Osteocyte (in vitro differentiated cells): Measurements from ENCODE around the gene KRTAP24-1. TPM values are rescaled to one million over a fixed set of nuclear protein-coding genes. Genes with fewer than 3 reads are reported as not detected.

Source experiments
- DNase-seq: peaks from one replicate; pipeline ENCODE4 v3.0.0; 2021; ENCODE audit warnings: mixed read lengths; ENCODE audit not compliant: unreplicated experiment; ENCODE audit errors: extremely low spot score
- H3K27ac Mint-ChIP-seq: one replicate; pipeline ENCODE4 v1.8.0; 2021; ENCODE audit warnings: mild to moderate bottlenecking, mixed read lengths; ENCODE audit not compliant: unreplicated experiment
- H3K27me3 Mint-ChIP-seq: one replicate; pipeline ENCODE4 v1.8.0; 2021; ENCODE audit warnings: mixed read lengths; ENCODE audit not compliant: unreplicated experiment
- H3K36me3 Mint-ChIP-seq: one replicate; pipeline ENCODE4 v1.8.0; 2021; ENCODE audit warnings: mixed read lengths; ENCODE audit not compliant: unreplicated experiment
- H3K4me1 Mint-ChIP-seq: one replicate; pipeline ENCODE4 v1.8.0; 2021; ENCODE audit warnings: mixed read lengths; ENCODE audit not compliant: unreplicated experiment
- H3K4me3 Mint-ChIP-seq: one replicate; pipeline ENCODE4 v1.8.0; 2021; ENCODE audit warnings: mild to moderate bottlenecking, moderate library complexity, mixed read lengths; ENCODE audit not compliant: unreplicated experiment
- H3K9me3 Mint-ChIP-seq: one replicate; pipeline ENCODE4 v1.8.0; 2021; ENCODE audit warnings: mixed read lengths; ENCODE audit not compliant: unreplicated experiment
- total RNA-seq: library from RNA; stranded (reverse); gene quantifications from 2 replicates; pipeline ENCODE4 v1.2.1, GENCODE V29; 2021
- TF ChIP-seq, protein P1 (sequence below): fragments of 200-600 bp; sonication (generic); IDR thresholded peaks from 2 replicates; pipeline ENCODE4 v1.5.0; 2021; ENCODE audit warnings: antibody characterized with exemption, mild to moderate bottlenecking, moderate library complexity

The KRTAP24-1 gene
- total RNA-seq, 1 donor from 2014 or later, result not detected

DNA sequence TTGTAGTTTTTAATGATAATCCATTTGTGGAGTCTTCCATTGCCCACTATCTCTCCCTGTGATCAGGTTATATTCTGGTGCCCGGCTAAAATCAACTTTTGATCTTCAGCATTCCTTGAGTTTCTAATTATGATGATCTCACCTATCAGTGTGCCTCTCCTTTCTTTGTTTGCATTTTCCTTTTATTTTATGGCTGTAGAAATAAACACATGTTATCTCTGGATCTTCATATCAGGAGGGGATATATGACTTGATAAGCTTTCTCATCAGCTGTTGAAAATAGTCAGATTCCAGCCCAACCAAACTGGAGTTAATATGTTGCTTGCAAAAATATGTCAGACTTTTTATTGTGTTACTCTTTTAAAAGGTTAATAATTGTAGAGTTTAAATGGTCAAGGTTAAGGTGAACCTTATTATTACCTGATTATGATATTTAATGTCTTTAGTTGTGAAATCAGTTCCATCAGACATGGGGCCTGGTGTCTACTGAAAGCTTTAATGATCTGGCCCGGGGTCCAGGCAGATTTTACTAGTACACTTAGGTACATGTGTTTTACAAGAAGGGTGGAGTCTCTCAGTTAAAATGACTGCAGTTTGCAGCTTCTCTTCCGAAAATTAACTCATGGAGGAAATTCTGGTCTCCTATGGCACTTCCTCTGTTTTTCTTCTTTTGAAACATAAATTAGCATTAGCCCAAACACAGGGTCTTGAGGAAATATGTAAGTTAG, 12.8 kb downstream of the KRTAP24-1 start:
- H3K4me3 Mint-ChIP-seq, result no peak overlapping the region
- H3K36me3 Mint-ChIP-seq, result no peaks in the 10 kb centered on the region
- DNase-seq, result no peak
- no peaks in the 10 kb centered on the region for H3K4me1 Mint-ChIP-seq
- no peaks in the 10 kb centered on the region for H3K27me3 Mint-ChIP-seq
- no peak overlapping the region for H3K27ac Mint-ChIP-seq
- TF ChIP-seq, protein P1, sequence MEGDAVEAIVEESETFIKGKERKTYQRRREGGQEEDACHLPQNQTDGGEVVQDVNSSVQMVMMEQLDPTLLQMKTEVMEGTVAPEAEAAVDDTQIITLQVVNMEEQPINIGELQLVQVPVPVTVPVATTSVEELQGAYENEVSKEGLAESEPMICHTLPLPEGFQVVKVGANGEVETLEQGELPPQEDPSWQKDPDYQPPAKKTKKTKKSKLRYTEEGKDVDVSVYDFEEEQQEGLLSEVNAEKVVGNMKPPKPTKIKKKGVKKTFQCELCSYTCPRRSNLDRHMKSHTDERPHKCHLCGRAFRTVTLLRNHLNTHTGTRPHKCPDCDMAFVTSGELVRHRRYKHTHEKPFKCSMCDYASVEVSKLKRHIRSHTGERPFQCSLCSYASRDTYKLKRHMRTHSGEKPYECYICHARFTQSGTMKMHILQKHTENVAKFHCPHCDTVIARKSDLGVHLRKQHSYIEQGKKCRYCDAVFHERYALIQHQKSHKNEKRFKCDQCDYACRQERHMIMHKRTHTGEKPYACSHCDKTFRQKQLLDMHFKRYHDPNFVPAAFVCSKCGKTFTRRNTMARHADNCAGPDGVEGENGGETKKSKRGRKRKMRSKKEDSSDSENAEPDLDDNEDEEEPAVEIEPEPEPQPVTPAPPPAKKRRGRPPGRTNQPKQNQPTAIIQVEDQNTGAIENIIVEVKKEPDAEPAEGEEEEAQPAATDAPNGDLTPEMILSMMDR, result no peak
- peaks cover 7% of the 10 kb centered on the region for H3K9me3 Mint-ChIP-seq

DNA sequence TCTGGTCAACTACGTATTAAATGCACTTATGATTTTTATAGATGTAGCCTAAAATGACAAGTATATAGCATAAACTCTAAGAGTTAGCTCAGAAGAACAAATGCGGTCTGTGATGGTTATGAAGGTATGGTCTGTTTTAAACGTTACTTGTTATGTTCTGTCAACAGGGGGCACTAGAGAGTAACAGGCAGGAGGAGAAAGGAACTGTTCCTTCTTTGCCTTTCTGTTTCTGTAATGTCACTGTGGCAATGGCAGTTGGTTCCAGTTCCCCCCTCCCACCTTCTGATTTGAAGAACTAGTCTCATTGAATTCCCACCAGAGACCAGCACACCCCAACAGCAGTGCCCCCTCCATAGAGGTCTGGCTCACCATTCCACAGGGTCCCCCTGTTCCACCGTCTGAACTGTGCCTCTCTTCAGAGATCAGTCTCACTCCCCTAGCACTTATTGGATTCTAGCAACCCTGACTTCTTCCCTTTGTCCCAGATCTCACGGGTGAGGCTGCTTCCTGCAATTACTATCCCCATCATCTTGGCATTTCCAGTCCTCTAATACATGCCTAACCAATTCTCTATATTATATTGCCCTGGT, 14.0 kb downstream of the KRTAP24-1 start:
- no peaks in the 10 kb centered on the region for H3K27me3 Mint-ChIP-seq
- no peaks in the 10 kb centered on the region for H3K4me1 Mint-ChIP-seq
- no peak overlapping the region for H3K4me3 Mint-ChIP-seq
- TF ChIP-seq, protein P1, result peak; percentile 31
- H3K27ac Mint-ChIP-seq, result no peak overlapping the region
- H3K9me3 Mint-ChIP-seq, result peaks cover 7% of the 10 kb centered on the region
- no peak for DNase-seq
- H3K36me3 Mint-ChIP-seq, result no peaks in the 10 kb centered on the region

DNA sequence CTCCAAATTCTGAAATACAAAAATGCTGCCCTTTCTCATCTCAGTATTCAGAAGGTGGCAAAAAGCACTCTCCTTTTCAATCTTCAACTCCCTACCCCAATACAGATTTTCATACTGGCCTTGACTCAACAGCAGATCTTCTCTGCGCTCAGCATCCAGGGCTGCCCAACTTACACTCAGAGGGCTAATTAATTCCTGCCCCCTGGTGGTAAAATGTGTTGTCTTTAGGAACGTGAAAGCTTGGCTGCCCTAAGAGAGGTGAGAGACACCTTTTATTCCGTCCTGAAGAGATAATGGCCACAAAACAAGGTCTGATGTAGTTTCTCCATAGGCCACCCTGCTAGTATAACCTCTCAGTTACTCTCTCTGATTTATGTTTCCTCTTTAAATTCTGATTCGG, 25.0 kb downstream of the KRTAP24-1 start:
- DNase-seq, result no peak
- no peaks in the 10 kb centered on the region for H3K9me3 Mint-ChIP-seq
- H3K4me3 Mint-ChIP-seq, result no peak overlapping the region

DNA sequence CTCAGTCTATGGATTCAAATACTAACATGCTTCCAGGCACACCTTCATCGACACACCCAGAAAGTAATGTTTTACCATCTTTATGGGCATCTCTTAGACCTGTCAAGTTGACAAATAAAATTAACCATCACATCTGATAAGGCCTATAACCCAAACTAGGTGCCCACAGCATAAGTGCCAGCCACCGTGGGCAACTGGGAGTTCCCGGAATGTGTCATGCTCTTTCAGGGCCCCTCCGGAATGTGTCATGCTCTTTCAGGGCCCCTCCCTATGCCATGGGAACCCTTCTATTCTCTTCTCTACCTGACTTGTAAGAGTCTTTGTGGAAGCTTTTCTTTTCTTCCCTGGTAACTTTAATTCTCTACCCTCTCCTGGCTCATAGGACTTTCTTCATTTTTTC, 26.6 kb downstream of the KRTAP24-1 start:
- TF ChIP-seq, protein P1, result no peak
- no peaks in the 10 kb centered on the region for H3K9me3 Mint-ChIP-seq
- no peak for DNase-seq
- no peak overlapping the region for H3K4me3 Mint-ChIP-seq
- peaks cover 4% of the 10 kb centered on the region for H3K4me1 Mint-ChIP-seq
- H3K27me3 Mint-ChIP-seq, result no peaks in the 10 kb centered on the region
- H3K36me3 Mint-ChIP-seq, result no peaks in the 10 kb centered on the region
- H3K27ac Mint-ChIP-seq, result no peak overlapping the region

More for the DNA sequence above, 25.0 kb downstream of the KRTAP24-1 start:
- H3K4me1 Mint-ChIP-seq, result peaks cover 4% of the 10 kb centered on the region
- H3K27ac Mint-ChIP-seq, result no peak overlapping the region
- no peaks in the 10 kb centered on the region for H3K36me3 Mint-ChIP-seq
- H3K27me3 Mint-ChIP-seq, result no peaks in the 10 kb centered on the region
- TF ChIP-seq, protein P1, result peak; percentile 40

DNA sequence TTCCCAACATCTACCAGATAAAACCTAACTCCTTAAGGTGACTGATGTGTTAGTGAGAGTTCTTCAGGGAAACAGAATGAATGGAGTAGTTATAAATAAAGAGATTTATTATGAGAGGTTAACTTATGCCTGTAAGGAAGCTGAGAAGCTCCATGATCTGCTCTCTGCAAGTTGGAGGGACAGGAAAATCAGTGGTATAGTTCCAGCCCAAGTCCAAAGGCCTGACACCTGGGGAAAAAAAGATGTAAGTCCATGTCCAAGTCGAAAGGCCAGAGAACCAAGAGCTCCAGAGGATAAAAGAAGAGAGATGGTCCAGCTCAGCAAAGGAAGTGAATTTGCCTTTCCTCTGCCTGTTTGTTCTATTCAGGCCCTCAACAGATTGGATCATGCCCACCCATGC, 27.1 kb downstream of the KRTAP24-1 start:
- TF ChIP-seq, protein P1, result no peak
- no peak for DNase-seq
- no peaks in the 10 kb centered on the region for H3K27me3 Mint-ChIP-seq
- no peak overlapping the region for H3K27ac Mint-ChIP-seq
- H3K4me3 Mint-ChIP-seq, result no peak overlapping the region
- H3K4me1 Mint-ChIP-seq, result peaks cover 4% of the 10 kb centered on the region
- no peaks in the 10 kb centered on the region for H3K9me3 Mint-ChIP-seq
- H3K36me3 Mint-ChIP-seq, result no peaks in the 10 kb centered on the region
